GM19455 (cell line): ENCODE results near the gene SP140L.
"Not testable (repeated sequence)": the region's sequence is repeated elsewhere in the genome, so short reads cannot be mapped to it uniquely, and the experiment has no call there.

Experiments
- ATAC-seq: cut with Tn5 transposase; IDR thresholded peaks from one replicate; pipeline ENCODE4 v1.9.1; 2021; ENCODE audit not compliant: unreplicated experiment

SP140L gene

GRCh38 chr2:230362030-230362691 lies 35.2 kb downstream of the SP140L start:
- ATAC-seq: no peak

- no peak for ATAC-seq
Observed at GRCh38 chr2:230382108-230382507, 55.1 kb downstream of the SP140L start.

GRCh38 chr2:230383453-230383852 lies 56.5 kb downstream of the SP140L start:
- no peak for ATAC-seq

GRCh38 chr2:230384986-230385385 lies 58.0 kb downstream of the SP140L start:
- no peak for ATAC-seq

GRCh38 chr2:230394301-230394700 lies 67.3 kb downstream of the SP140L start:
- ATAC-seq: no peak

GRCh38 chr2:230398698-230399097 lies 71.7 kb downstream of the SP140L start:
- not testable (repeated sequence) for ATAC-seq

GRCh38 chr2:230400041-230400440 lies 73.0 kb downstream of the SP140L start:
- no peak for ATAC-seq

- ATAC-seq: no peak
Observed at GRCh38 chr2:230400454-230400853, 73.5 kb downstream of the SP140L start.

- ATAC-seq: not testable (repeated sequence)
Observed at GRCh38 chr2:230401026-230401425, 74.0 kb downstream of the SP140L start.

- no peak for ATAC-seq
Observed at GRCh38 chr2:230403746-230404145, 76.8 kb downstream of the SP140L start.

- no peak for ATAC-seq
Observed at GRCh38 chr2:230405824-230406223, 78.8 kb downstream of the SP140L start.

GRCh38 chr2:230408244-230408842 lies 81.3 kb downstream of the SP140L start:
- ATAC-seq: no peak

GRCh38 chr2:230409316-230409715 lies 82.3 kb downstream of the SP140L start:
- ATAC-seq: not testable (repeated sequence)

GRCh38 chr2:230410263-230410662 lies 83.3 kb downstream of the SP140L start:
- no peak for ATAC-seq

GRCh38 chr2:230410861-230411569 lies 84.0 kb downstream of the SP140L start:
- no peak for ATAC-seq

- peak; percentile 56 for ATAC-seq
Observed at GRCh38 chr2:230411570-230412370, 84.8 kb downstream of the SP140L start.

GRCh38 chr2:230412371-230412711 lies 85.3 kb downstream of the SP140L start:
- peak; percentile 3 for ATAC-seq

GRCh38 chr2:230412846-230413245 lies 85.9 kb downstream of the SP140L start:
- ATAC-seq: no peak

- ATAC-seq: no peak
Observed at GRCh38 chr2:230413479-230413878, 86.5 kb downstream of the SP140L start.

GRCh38 chr2:230414302-230414701 lies 87.3 kb downstream of the SP140L start:
- no peak for ATAC-seq

GRCh38 chr2:230416061-230416721 lies 89.2 kb downstream of the SP140L start, which contains the start of gene SP100:
SP100 (plus strand) TSS chr2:230416201; CDS start chr2:230416297, 96 bp downstream.
- ATAC-seq: peak; percentile 83
